Endothelial cell of umbilical vein (primary cell): Measurements from ENCODE around the gene CHCHD3. TPM values are rescaled to one million over a fixed set of nuclear protein-coding genes. Genes with fewer than 3 reads are reported as not detected.

Experiments used
- BruUV-seq: library from RNA; stranded (reverse); fragments of 400-500 nt; replicated peaks from 2 replicates; lab custom pipeline; 2021; lab: Mats Ljungman, UMichigan
- CTCF ChIA-PET: fragments of 300-600, 350-600 bp; sonication (Branson Sonifier 250); formaldehyde crosslinking; loops from one replicate; lab custom pipeline; 2021; ENCODE audit warnings: antibody characterized with exemption, inconsistent platforms; lab: Charles Lee
- POLR2A ChIA-PET: fragments of 300-600, 350-600 bp; sonication (Branson Sonifier 250); formaldehyde crosslinking; loops from one replicate; lab custom pipeline; 2021; ENCODE audit warnings: antibody characterized with exemption, inconsistent platforms; lab: Charles Lee
- DNase-seq: peaks from one replicate; pipeline ENCODE4 v3.0.0-alpha.2; 2011; ENCODE audit warnings: low read depth, low spot score
- FAIRE-seq: peaks from 2 replicates; lab custom pipeline; 2011; peaks lifted over from hg19 to GRCh38; lab: Jason Lieb, UNC
- H2AFZ ChIP-seq: 2 replicates; pipeline ENCODE4 v1.6.0; 2012; ENCODE audit warnings: low read depth, low read length, control low read depth, inconsistent platforms
- H3K27ac ChIP-seq: 2 replicates; pipeline ENCODE4 v1.5.1; 2011; ENCODE audit warnings: low read depth, mild to moderate bottlenecking, control low read depth, low read length, moderate library complexity; ENCODE audit not compliant: insufficient read depth
- H3K27me3 ChIP-seq, 2 experiments: 2 replicates each; pipeline versions ENCODE4 v1.6.0 to v1.6.1; 2011; ENCODE audit warnings: low read length in 2 of 2, mixed read lengths in 1 of 2; ENCODE audit not compliant: control insufficient read depth in 2 of 2, insufficient read depth in 2 of 2
- H3K36me3 ChIP-seq, 2 experiments: 2 replicates in 1 of 2; 3 replicates in 1 of 2; pipeline ENCODE4 v1.5.1; 2011; ENCODE audit warnings: low read length in 2 of 2, mild to moderate bottlenecking in 1 of 2, moderate library complexity in 1 of 2; ENCODE audit not compliant: control insufficient read depth in 2 of 2, insufficient read depth in 2 of 2; ENCODE audit errors: extremely low read depth in 1 of 2
- H3K4me1 ChIP-seq: 3 replicates; pipeline ENCODE4 v1.5.1; 2011; ENCODE audit warnings: mild to moderate bottlenecking, low read length; ENCODE audit not compliant: control insufficient read depth, insufficient read depth; ENCODE audit errors: extremely low read depth
- H3K4me2 ChIP-seq: 2 replicates; pipeline ENCODE4 v1.6.1; 2011; ENCODE audit warnings: low read length, control low read depth, mixed read lengths; ENCODE audit not compliant: insufficient read depth
- H3K4me3 ChIP-seq, 3 experiments: fragments of 200-600 bp in 1 of 3; sonication (generic), shearing (Covaris generic) in 1 of 3; replicated peaks in 1 of 3; 2 replicates each; pipeline ENCODE4 v1.5.1; 2011 to 2016; ENCODE audit warnings: control low read depth in 3 of 3, low read length in 3 of 3, mild to moderate bottlenecking in 2 of 3, inconsistent platforms in 1 of 3, low read depth in 1 of 3, moderate library complexity in 1 of 3; ENCODE audit not compliant: insufficient read depth in 1 of 3
- H3K79me2 ChIP-seq: 2 replicates; pipeline ENCODE4 v1.6.0; 2012; ENCODE audit warnings: low read length, inconsistent platforms; ENCODE audit not compliant: control insufficient read depth, insufficient read depth
- H3K9ac ChIP-seq: replicated peaks from 2 replicates; pipeline ENCODE3; 2011; ENCODE audit warnings: low read length, control low read depth; ENCODE audit not compliant: insufficient read depth; ENCODE audit errors: extremely low read depth
- H3K9me1 ChIP-seq: replicated peaks from 3 replicates; pipeline ENCODE4 v1.6.0; 2011; ENCODE audit warnings: mild to moderate bottlenecking, low read length; ENCODE audit not compliant: control insufficient read depth, insufficient read depth; ENCODE audit errors: extremely low read depth
- H3K9me3 ChIP-seq: replicated peaks from 2 replicates; pipeline ENCODE4 v1.5.1; 2012; ENCODE audit warnings: low read length, inconsistent platforms; ENCODE audit not compliant: control insufficient read depth, insufficient read depth
- H4K20me1 ChIP-seq: replicated peaks from 2 replicates; pipeline ENCODE3; 2011; ENCODE audit warnings: mild to moderate bottlenecking, low read length; ENCODE audit not compliant: control insufficient read depth, insufficient read depth; ENCODE audit errors: extremely low read depth
- CTCF ChIP-seq, 2 donors: IDR thresholded peaks; 1 replicate in 1 of 2; 2 replicates in 1 of 2; pipeline ENCODE4 v1.5.1; 2011; ENCODE audit warnings: low read length in 2 of 2, mild to moderate bottlenecking in 2 of 2, moderate library complexity in 2 of 2, control low read depth in 1 of 2, inconsistent platforms in 1 of 2, low read depth in 1 of 2; ENCODE audit not compliant: insufficient read depth in 1 of 2; ENCODE audit errors: extremely low read depth in 1 of 2
- EZH2 ChIP-seq: IDR thresholded peaks from 2 replicates; pipeline ENCODE4 v1.6.1; 2012; ENCODE audit warnings: borderline replicate concordance, low read depth, mild to moderate bottlenecking, moderate library complexity, low read length, inconsistent platforms; ENCODE audit not compliant: severe bottlenecking
- FOS ChIP-seq: IDR thresholded peaks from 2 replicates; pipeline ENCODE4 v1.6.1; 2011; ENCODE audit warnings: mild to moderate bottlenecking, low read length, moderate library complexity, borderline replicate concordance; ENCODE audit not compliant: insufficient read depth
- GATA2 ChIP-seq: IDR thresholded peaks from 2 replicates; pipeline ENCODE4 v1.7.0; 2011; ENCODE audit warnings: low read depth, mild to moderate bottlenecking, moderate library complexity, mixed read lengths, low read length; ENCODE audit not compliant: insufficient read length, insufficient read depth
- JUN ChIP-seq: IDR thresholded peaks from 2 replicates; pipeline ENCODE4 v1.6.1; 2011; ENCODE audit warnings: borderline replicate concordance, low read depth; ENCODE audit not compliant: insufficient read length, insufficient read depth
- MAX ChIP-seq: IDR thresholded peaks from 2 replicates; pipeline ENCODE4 v1.6.1; 2011; ENCODE audit not compliant: insufficient read depth, insufficient read length
- MYC ChIP-seq: IDR thresholded peaks from one replicate; pipeline ENCODE4 v1.6.1; 2011; ENCODE audit warnings: mild to moderate bottlenecking, low read depth, low read length
- POLR2A ChIP-seq: IDR thresholded peaks from 2 replicates; pipeline ENCODE4 v1.6.1; 2012; ENCODE audit warnings: low read depth, mild to moderate bottlenecking, control low read depth, low read length
- POLR2AphosphoS5 ChIP-seq: IDR thresholded peaks from 2 replicates; pipeline ENCODE4 v1.6.1; 2012; ENCODE audit warnings: low read depth, mild to moderate bottlenecking, control low read depth, low read length, moderate library complexity; ENCODE audit not compliant: insufficient read depth
- dilution Hi-C: fragments of 300-500 bp; cut with MboI; formaldehyde crosslinking; loops from one replicate; pipeline ENCODE4 v1.15.0; 2019; ENCODE audit warnings: low sequenced_read_pairs; ENCODE audit not compliant: extremely low pct_ligation_motif_present
- intact Hi-C: fragments of 100-400 bp; cut with micrococcal nuclease; formaldehyde crosslinking; loops from one replicate; pipeline ENCODE4 v1.10.0; 2022
- polyA plus RNA-seq, 4 experiments: library from polyadenylated mRNA; depleted of rRNA in 3 of 4; stranded (reverse) in 3 of 4; unstranded in 1 of 4; fragments of >200 nt; gene quantifications; 2 replicates each; pipeline versions ENCODE4 v1.2.1 to v1.2.3, GENCODE V29; 2011 to 2012; ENCODE audit warnings: missing spikeins in 1 of 4
- total RNA-seq: library from RNA; stranded (reverse); gene quantifications from 2 replicates; pipeline ENCODE4 v1.2.3, GENCODE V29; 2021

Gene CHCHD3
- total and polyA plus RNA-seq, 2 donors (not counting 3 experiments of a cell fraction or from before 2014, with no cell fraction given), result 22.0 to 63.7 TPM

GRCh38 chr7:133064082-133064820 is 17.6 kb downstream of the CHCHD3 start:
- dilution Hi-C loops, result no loop called here
- H2AFZ ChIP-seq, result no peak overlapping the region
- H3K79me2 ChIP-seq, result peaks cover 30% of the 10 kb centered on the region
- no peaks in the 10 kb centered on the region for H3K27me3 ChIP-seq
- H3K4me2 ChIP-seq, result no peak overlapping the region
- no peaks in the 10 kb centered on the region for H4K20me1 ChIP-seq
- H3K27ac ChIP-seq, result no peak overlapping the region
- peak; percentile 73 for FAIRE-seq
- DNase-seq, result peak; percentile 54
- TF ChIP-seq CTCF (IDR thresholded peaks at IDR 0.05; ENCODE audit: extremely low read depth in 1 of 2, insufficient read depth in 1 of 2, low read depth in 1 of 2, low read length in 2 of 2) (no peak), FOS (no peak), EZH2 (no peak), JUN (no peak)
- ChIA-PET CTCF (no interaction called here), POLR2A (no interaction called here)
- peaks cover 8% of the 10 kb centered on the region for H3K4me1 ChIP-seq
- no peaks in the 10 kb centered on the region for H3K9me3 ChIP-seq
- H3K9me1 ChIP-seq, result no peaks in the 10 kb centered on the region
- H3K4me3 ChIP-seq, result no peak overlapping the region
- H3K9ac ChIP-seq, result no peak overlapping the region
- H3K36me3 ChIP-seq, result peaks cover 0 to 5% of the 10 kb centered on the region in 2 experiments
- BruUV-seq, result no TSS peak
- intact Hi-C loops, result no loop called here

- Histone ChIP-seq H3K9me1 (no peaks in the 10 kb centered on the region), H3K27ac (no peak overlapping the region), H4K20me1 (no peaks in the 10 kb centered on the region), H3K36me3 (peaks cover 0 to 2% of the 10 kb centered on the region in 2 experiments), H3K4me2 (no peak overlapping the region), H3K9ac (no peak overlapping the region), H3K4me1 (peaks cover 8% of the 10 kb centered on the region), H2AFZ (no peak overlapping the region), H3K9me3 (no peaks in the 10 kb centered on the region), H3K27me3 (no peaks in the 10 kb centered on the region), H3K79me2 (peaks cover 44% of the 10 kb centered on the region), H3K4me3 (no peak overlapping the region)
- ChIA-PET CTCF (interaction anchor here (0.8 to 1.3 kb wide), 2 partner anchors 11 to 13 kb away, joined by 3 to 4 read pairs; no protein-coding TSS in a partner anchor), POLR2A (no interaction called here)
- no peak for TF ChIP-seq GATA2
- no peak for TF ChIP-seq JUN
- TF ChIP-seq POLR2A, result no peak
- TF ChIP-seq MYC, result no peak
- no peak for TF ChIP-seq MAX
- TF ChIP-seq POLR2AphosphoS5, result no peak
- TF ChIP-seq CTCF (IDR thresholded peaks at IDR 0.05; ENCODE audit: extremely low read depth in 1 of 2, insufficient read depth in 1 of 2, low read depth in 1 of 2, low read length in 2 of 2), result no peak
- TF ChIP-seq FOS, result no peak
- no peak for TF ChIP-seq EZH2
- dilution Hi-C loops, result no loop called here
- no TSS peak for BruUV-seq
- intact Hi-C loops, result no loop called here
- no peak for DNase-seq
- FAIRE-seq, result no peak
Observed at GRCh38 chr7:133061792-133062191, 20.1 kb downstream of the CHCHD3 start.
